Muscle of leg (tissue), 11 donors: ENCODE results near the gene NLRC5. TPM values are rescaled to one million over a fixed set of nuclear protein-coding genes. Genes with fewer than 3 reads are reported as not detected.
"Not testable (repeated sequence)": the region's sequence is repeated elsewhere in the genome, so short reads cannot be mapped to it uniquely, and the experiment has no call there.

ENCODE experiments used
- DNase-seq: peaks from one replicate; pipeline ENCODE4 v3.0.0; 2013
- H3K27ac ChIP-seq: one replicate; pipeline ENCODE4 v1.5.1; 2013; ENCODE audit warnings: mild to moderate bottlenecking, low read length, control low read depth
- H3K27me3 ChIP-seq: one replicate; pipeline ENCODE4 v1.6.1; 2013; ENCODE audit warnings: low read length; ENCODE audit not compliant: control insufficient read depth, insufficient read depth
- H3K36me3 ChIP-seq: one replicate; pipeline ENCODE4 v1.6.1; 2013; ENCODE audit warnings: low read length; ENCODE audit not compliant: control insufficient read depth, insufficient read depth
- H3K4me1 ChIP-seq: one replicate; pipeline ENCODE4 v1.6.1; 2013; ENCODE audit warnings: low read length; ENCODE audit not compliant: control insufficient read depth, insufficient read depth
- H3K4me3 ChIP-seq: one replicate; pipeline ENCODE4 v1.5.1; 2013; ENCODE audit warnings: low read length, control low read depth
- H3K9me3 ChIP-seq: replicated peaks from 2 replicates; pipeline ENCODE4 v1.6.1; 2013; ENCODE audit warnings: low read depth, low read length; ENCODE audit not compliant: control insufficient read depth
- WGBS: methylation state at CpG from one replicate; pipeline ENCODE4 v1.1.5; 2013; ENCODE audit warnings: missing lambda C conversion rate; ENCODE audit not compliant: insufficient coverage; 5-methylcytosine and 5-hydroxymethylcytosine counted together
- polyA plus RNA-seq, 8 donors: library from polyadenylated mRNA; unstranded; fragments of 120-200 nt; gene quantifications; one replicate each; pipeline versions ENCODE4 v1.2.1 to v1.2.3, GENCODE V29; 2013; ENCODE audit warnings: inconsistent platforms in 1 of 8, low replicate concordance in 1 of 8; ENCODE audit not compliant: insufficient read length in 8 of 8, insufficient read depth in 1 of 8
- total RNA-seq: library from RNA; stranded (reverse); fragments of 120-200 nt; gene quantifications from one replicate; pipeline ENCODE4 v1.2.4, GENCODE V29; 2013

The NLRC5 gene
- total and polyA plus RNA-seq, 9 donors = 3.2 to 5.3 (median 4.2) TPM

- not testable (repeated sequence) for H3K4me3 ChIP-seq, H3K36me3 ChIP-seq, DNase-seq, H3K9me3 ChIP-seq, H3K27me3 ChIP-seq
- Histone ChIP-seq H3K27ac (peak overlapping the region; percentile 82), H3K4me1 (peaks cover 15% of the 10 kb centered on the region)
- 91% methylated on average over 4 of the region's 4 CpGs for WGBS
Observed at GRCh38 chr16:57071081-57071732, 81.8 kb downstream of the NLRC5 start.

- Histone ChIP-seq H3K27me3 (no peaks in the 10 kb centered on the region), H3K4me3 (no peak overlapping the region), H3K36me3 (peaks cover 12% of the 10 kb centered on the region), H3K27ac (peak overlapping the region; percentile 82), H3K4me1 (peaks cover 15% of the 10 kb centered on the region), H3K9me3 (no peaks in the 10 kb centered on the region)
- DNase-seq = peak; percentile 94
- no CpG with 5 or more reads among the region's 3 CpGs for WGBS
Observed at GRCh38 chr16:57071831-57072582, 82.7 kb downstream of the NLRC5 start.

GRCh38 chr16:57072616-57073275, 83.4 kb downstream of the NLRC5 start:
- no peaks in the 10 kb centered on the region for H3K9me3 ChIP-seq
- H3K4me1 ChIP-seq = peaks cover 15% of the 10 kb centered on the region
- DNase-seq = peak; percentile 62
- WGBS = 50% methylated on average over 1 of the region's 8 CpGs
- H3K36me3 ChIP-seq = peaks cover 10% of the 10 kb centered on the region
- H3K4me3 ChIP-seq = no peak overlapping the region
- no peaks in the 10 kb centered on the region for H3K27me3 ChIP-seq
- peak overlapping the region; percentile 82 for H3K27ac ChIP-seq

GRCh38 chr16:57077714-57078113, 88.4 kb downstream of the NLRC5 start:
- Histone ChIP-seq H3K27ac (no peak overlapping the region), H3K4me1 (peaks cover 10% of the 10 kb centered on the region), H3K9me3 (no peaks in the 10 kb centered on the region), H3K27me3 (no peaks in the 10 kb centered on the region), H3K4me3 (no peak overlapping the region), H3K36me3 (peaks cover 18% of the 10 kb centered on the region)
- DNase-seq = no peak
- WGBS = no CpG with 5 or more reads among the region's 7 CpGs

GRCh38 chr16:57081744-57082143, 92.4 kb downstream of the NLRC5 start:
- DNase-seq = no peak
- no peaks in the 10 kb centered on the region for H3K9me3 ChIP-seq
- no peak overlapping the region for H3K27ac ChIP-seq
- no peaks in the 10 kb centered on the region for H3K27me3 ChIP-seq
- peaks cover 13% of the 10 kb centered on the region for H3K36me3 ChIP-seq
- H3K4me3 ChIP-seq = no peak overlapping the region
- peaks cover 6% of the 10 kb centered on the region for H3K4me1 ChIP-seq

GRCh38 chr16:57082664-57083063, 93.3 kb downstream of the NLRC5 start:
- Histone ChIP-seq H3K27me3 (no peaks in the 10 kb centered on the region), H3K9me3 (no peaks in the 10 kb centered on the region), H3K36me3 (peaks cover 11% of the 10 kb centered on the region), H3K4me3 (no peak overlapping the region), H3K4me1 (peaks cover 6% of the 10 kb centered on the region), H3K27ac (no peak overlapping the region)
- WGBS = 92% methylated on average over 6 of the region's 6 CpGs
- no peak for DNase-seq

GRCh38 chr16:57083485-57084126, 94.2 kb downstream of the NLRC5 start:
- Histone ChIP-seq H3K27me3 (no peaks in the 10 kb centered on the region), H3K36me3 (peaks cover 11% of the 10 kb centered on the region), H3K27ac (no peak overlapping the region), H3K9me3 (no peaks in the 10 kb centered on the region), H3K4me3 (no peak overlapping the region), H3K4me1 (peaks cover 6% of the 10 kb centered on the region)
- DNase-seq = no peak
- 73% methylated on average over 4 of the region's 7 CpGs for WGBS

GRCh38 chr16:57084257-57084770, 95.0 kb downstream of the NLRC5 start:
- peak; percentile 81 for DNase-seq
- 0% methylated on average over 1 of the region's 9 CpGs for WGBS
- H3K36me3 ChIP-seq = peaks cover 8% of the 10 kb centered on the region
- no peaks in the 10 kb centered on the region for H3K27me3 ChIP-seq
- H3K4me3 ChIP-seq = no peak overlapping the region
- no peak overlapping the region for H3K27ac ChIP-seq
- H3K9me3 ChIP-seq = no peaks in the 10 kb centered on the region
- H3K4me1 ChIP-seq = peaks cover 6% of the 10 kb centered on the region

- H3K4me1 ChIP-seq = peaks cover 4% of the 10 kb centered on the region
- H3K9me3 ChIP-seq = no peaks in the 10 kb centered on the region
- WGBS = 76% methylated on average over 7 of the region's 7 CpGs
- peaks cover 6% of the 10 kb centered on the region for H3K36me3 ChIP-seq
- DNase-seq = no peak
- H3K4me3 ChIP-seq = no peak overlapping the region
- no peak overlapping the region for H3K27ac ChIP-seq
- H3K27me3 ChIP-seq = no peaks in the 10 kb centered on the region
Observed at GRCh38 chr16:57084996-57085395, 95.6 kb downstream of the NLRC5 start.

- Histone ChIP-seq H3K27ac (no peak overlapping the region), H3K27me3 (peaks cover 2% of the 10 kb centered on the region), H3K4me1 (peaks cover 13% of the 10 kb centered on the region), H3K9me3 (peaks cover 2% of the 10 kb centered on the region), H3K36me3 (no peaks in the 10 kb centered on the region), H3K4me3 (no peak overlapping the region)
- no peak for DNase-seq
- no CpG with 5 or more reads among the region's 2 CpGs for WGBS
Observed at GRCh38 chr16:57087003-57087402, 97.6 kb downstream of the NLRC5 start.
